HepG2 (cell line): Measurements from ENCODE around the gene TUBB2B. TPM values are rescaled to one million over a fixed set of nuclear protein-coding genes. Genes with fewer than 3 reads are reported as not detected.

Source experiments
- CBX1 ChIP-seq: IDR thresholded peaks from one replicate; pipeline ENCODE4 v1.6.1; 2016; ENCODE audit warnings: antibody characterized with exemption, low read depth
- CENPT ChIP-seq: sonication (generic); formaldehyde crosslinking; IDR thresholded peaks from 2 replicates; pipeline ENCODE4 v1.8.0; 2022; ENCODE audit warnings: low read depth, mild to moderate bottlenecking, moderate library complexity, missing genetic modification reagents
- CERS6 ChIP-seq: sonication (generic); formaldehyde crosslinking; IDR thresholded peaks from 2 replicates; pipeline ENCODE4 v1.5.0; 2020; ENCODE audit warnings: missing genetic modification reagents
- GABPA ChIP-seq, 2 experiments: IDR thresholded peaks; 2 replicates each; pipeline ENCODE4 v1.6.1; 2011 to 2016; ENCODE audit warnings: low read depth in 2 of 2, low read length in 1 of 2, missing biosample characterization in 1 of 2, missing genetic modification characterization in 1 of 2
- SNAPC5 ChIP-seq: sonication (generic); formaldehyde crosslinking; IDR thresholded peaks from 2 replicates; pipeline ENCODE4 v1.8.1; 2023; ENCODE audit warnings: mild to moderate bottlenecking, missing genetic modification reagents, borderline replicate concordance
- TFE3 ChIP-seq: IDR thresholded peaks from 2 replicates; pipeline ENCODE4 v1.6.1; 2016
- ZFP36L2 ChIP-seq: sonication (generic); formaldehyde crosslinking; IDR thresholded peaks from 2 replicates; pipeline ENCODE4 v1.4.0; 2020; ENCODE audit warnings: missing genetic modification reagents
- ZNF12 ChIP-seq: sonication (generic); formaldehyde crosslinking; IDR thresholded peaks from 2 replicates; pipeline ENCODE4 v1.5.0; 2020; ENCODE audit warnings: missing genetic modification reagents
- ZNF142 ChIP-seq: sonication (generic); formaldehyde crosslinking; IDR thresholded peaks from 2 replicates; pipeline ENCODE4 v1.4.0; 2020; ENCODE audit warnings: missing genetic modification reagents
- ZNF530 ChIP-seq: sonication (generic); formaldehyde crosslinking; IDR thresholded peaks from 2 replicates; pipeline ENCODE4 v1.5.0; 2020; ENCODE audit warnings: low read depth, mild to moderate bottlenecking, missing genetic modification reagents
- ZNF614 ChIP-seq: IDR thresholded peaks from 2 replicates; pipeline ENCODE4 v1.6.1; 2018; ENCODE audit warnings: missing biosample characterization, missing genetic modification reagents, inconsistent platforms, borderline replicate concordance
- polyA plus RNA-seq, 8 experiments: library from polyadenylated mRNA; depleted of rRNA in 3 of 8; stranded (reverse) in 7 of 8; unstranded in 1 of 8; fragments of >200 nt; fragmentation: Illumina TruSeq in 4 of 8; extraction: Trizol in 4 of 8; gene quantifications; 2 replicates each; pipeline versions ENCODE4 v1.2.1 to v1.2.3, GENCODE V29; 2011 to 2016; ENCODE audit warnings: low read depth in 4 of 8, missing spikeins in 1 of 8, mixed read lengths in 1 of 8; ENCODE audit not compliant: insufficient read depth in 1 of 8
- total RNA-seq, 5 experiments: library from RNA; depleted of rRNA; stranded (reverse); fragments of >200 nt; fragmentation: Illumina TruSeq; extraction: Trizol; gene quantifications; 2 replicates each; pipeline ENCODE4 v1.2.3, GENCODE V29; 2016; ENCODE audit warnings: low read depth in 1 of 5
- TF ChIP-seq, protein P1 (sequence below): sonication (generic); formaldehyde crosslinking; IDR thresholded peaks from 2 replicates; pipeline ENCODE4 v1.5.1; 2020; ENCODE audit warnings: missing genetic modification reagents, mild to moderate bottlenecking, borderline replicate concordance
- TF ChIP-seq, protein P2 (sequence below): sonication (generic); formaldehyde crosslinking; IDR thresholded peaks from 2 replicates; pipeline ENCODE4 v1.4.0; 2020; ENCODE audit warnings: mild to moderate bottlenecking, missing genetic modification reagents, borderline replicate concordance
- TF ChIP-seq, protein P3 (sequence below): sonication (generic); formaldehyde crosslinking; conservative IDR thresholded peaks from 2 replicates; pipeline ENCODE4 v1.8.1; 2023; ENCODE audit warnings: missing genetic modification reagents

Gene TUBB2B
- total and polyA plus RNA-seq, 2 of the 13 experiments (the other 11 are each of a cell fraction or from before 2014, with no cell fraction given) = 10.3 to 23.6 TPM

DNA sequence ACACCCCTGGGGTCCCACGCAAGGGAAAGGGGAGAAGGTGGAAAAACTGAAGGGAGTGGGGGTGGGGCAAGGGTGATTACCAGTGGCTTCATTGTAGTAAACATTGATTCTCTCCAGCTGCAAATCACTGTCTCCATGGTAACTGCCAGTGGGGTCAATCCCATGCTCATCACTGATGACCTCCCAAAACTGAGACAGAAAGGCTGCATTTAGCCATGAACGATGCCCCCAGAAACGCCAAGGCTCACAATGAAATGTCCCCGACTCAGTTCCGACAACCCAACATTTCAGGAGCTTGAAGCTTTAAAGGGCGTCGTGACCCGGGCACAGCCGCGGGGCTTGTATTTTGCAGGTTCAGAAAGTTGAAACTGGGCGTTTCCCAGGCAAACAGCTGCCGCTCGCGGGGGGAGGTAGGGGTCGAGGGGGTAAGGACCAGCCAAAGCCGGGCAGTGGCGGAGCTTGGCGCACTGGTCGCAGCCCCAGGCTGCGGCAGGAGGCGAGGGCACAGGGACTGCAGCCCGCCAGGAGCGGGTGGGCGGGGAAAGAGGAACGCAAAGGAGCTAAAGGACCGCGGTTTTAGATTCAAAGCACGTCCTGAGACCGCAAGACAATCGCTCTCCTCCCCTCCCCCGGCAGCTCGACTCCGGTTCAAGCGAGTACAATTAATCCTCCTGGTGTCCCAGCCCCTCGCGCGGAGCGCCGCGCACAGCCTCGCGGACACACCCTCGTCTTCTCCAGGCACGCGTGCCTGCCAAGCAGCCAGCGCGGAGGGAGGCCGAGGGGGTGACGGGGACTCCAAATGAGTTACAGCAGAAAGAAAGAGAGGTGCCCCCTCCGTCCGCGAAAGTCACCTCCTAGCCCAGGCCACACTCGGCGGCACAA is 731 bp downstream of the TUBB2B start (continued):
- TF ChIP-seq TFE3 (no peak), ZNF142 (CRISPR knock-in tag) (no peak), ZNF530 (CRISPR knock-in tag) (no peak), CBX1 (no peak), ZNF12 (CRISPR knock-in tag) (no peak), ZNF614 (CRISPR knock-in tag) (no peak; the same call in 1 of the 2 replicates), SNAPC5 (CRISPR knock-in tag) (no peak), CENPT (0 out of 2 replicates have a peak, but pooled peaks have one; percentile 49), CERS6 (CRISPR knock-in tag) (no peak), GABPA (IDR thresholded peaks at IDR 0.05; ENCODE audit: low read depth, low read length) (no peak), GABPA (CRISPR knock-in tag; IDR thresholded peaks at IDR 0.05; ENCODE audit: low read depth) (no peak), ZFP36L2 (CRISPR knock-in tag) (no peak)
- TF ChIP-seq, protein P1, sequence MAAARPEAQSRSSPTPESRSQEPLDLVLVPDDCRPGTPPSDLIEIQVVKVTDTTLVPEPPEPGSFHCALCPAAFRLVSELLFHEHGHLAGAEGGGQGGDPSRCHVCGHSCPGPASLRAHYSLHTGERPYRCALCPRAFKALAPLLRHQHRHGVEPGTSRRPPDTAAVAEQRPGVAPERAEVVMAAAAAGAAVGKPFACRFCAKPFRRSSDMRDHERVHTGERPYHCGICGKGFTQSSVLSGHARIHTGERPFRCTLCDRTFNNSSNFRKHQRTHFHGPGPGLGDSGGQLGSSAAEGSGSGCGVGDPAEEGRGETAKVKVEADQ (CRISPR knock-in tag) = no peak
- TF ChIP-seq, protein P2, sequence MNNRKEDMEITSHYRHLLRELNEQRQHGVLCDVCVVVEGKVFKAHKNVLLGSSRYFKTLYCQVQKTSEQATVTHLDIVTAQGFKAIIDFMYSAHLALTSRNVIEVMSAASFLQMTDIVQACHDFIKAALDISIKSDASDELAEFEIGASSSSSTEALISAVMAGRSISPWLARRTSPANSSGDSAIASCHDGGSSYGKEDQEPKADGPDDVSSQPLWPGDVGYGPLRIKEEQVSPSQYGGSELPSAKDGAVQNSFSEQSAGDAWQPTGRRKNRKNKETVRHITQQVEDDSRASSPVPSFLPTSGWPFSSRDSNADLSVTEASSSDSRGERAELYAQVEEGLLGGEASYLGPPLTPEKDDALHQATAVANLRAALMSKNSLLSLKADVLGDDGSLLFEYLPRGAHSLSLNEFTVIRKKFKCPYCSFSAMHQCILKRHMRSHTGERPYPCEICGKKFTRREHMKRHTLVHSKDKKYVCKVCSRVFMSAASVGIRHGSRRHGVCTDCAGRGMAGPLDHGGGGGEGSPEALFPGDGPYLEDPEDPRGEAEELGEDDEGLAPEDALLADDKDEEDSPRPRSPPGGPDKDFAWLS (CRISPR knock-in tag) = no peak
- TF ChIP-seq, protein P3, sequence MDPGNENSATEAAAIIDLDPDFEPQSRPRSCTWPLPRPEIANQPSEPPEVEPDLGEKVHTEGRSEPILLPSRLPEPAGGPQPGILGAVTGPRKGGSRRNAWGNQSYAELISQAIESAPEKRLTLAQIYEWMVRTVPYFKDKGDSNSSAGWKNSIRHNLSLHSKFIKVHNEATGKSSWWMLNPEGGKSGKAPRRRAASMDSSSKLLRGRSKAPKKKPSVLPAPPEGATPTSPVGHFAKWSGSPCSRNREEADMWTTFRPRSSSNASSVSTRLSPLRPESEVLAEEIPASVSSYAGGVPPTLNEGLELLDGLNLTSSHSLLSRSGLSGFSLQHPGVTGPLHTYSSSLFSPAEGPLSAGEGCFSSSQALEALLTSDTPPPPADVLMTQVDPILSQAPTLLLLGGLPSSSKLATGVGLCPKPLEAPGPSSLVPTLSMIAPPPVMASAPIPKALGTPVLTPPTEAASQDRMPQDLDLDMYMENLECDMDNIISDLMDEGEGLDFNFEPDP (CRISPR knock-in tag) = no peak
